ENCODE data around the gene ZNF79. TPM values are rescaled to one million over a fixed set of nuclear protein-coding genes. Genes with fewer than 3 reads are reported as not detected.

ZNF79 gene
- total RNA-seq, 1 donor from 2014 or later = 14.1 TPM

GRCh38 chr9:127390248-127390545 lies 34.0 kb upstream of the ZNF79 start:
- peaks cover 40% of the 10 kb centered on the region for H3K4me1 Mint-ChIP-seq (ENCODE audit: unreplicated experiment)
- H3K4me3 Mint-ChIP-seq = no peak overlapping the region
- no peak for DNase-seq (ENCODE audit: extremely low spot score, unreplicated experiment)
- no peaks in the 10 kb centered on the region for H3K9me3 Mint-ChIP-seq
- no peaks in the 10 kb centered on the region for H3K27me3 Mint-ChIP-seq
- peak overlapping the region; percentile 85 for H3K27ac Mint-ChIP-seq
- TF ChIP-seq CTCF (conservative IDR thresholded peaks at IDR 0.05) = no peak
- no peaks in the 10 kb centered on the region for H3K36me3 Mint-ChIP-seq

- no peaks in the 10 kb centered on the region for H3K9me3 Mint-ChIP-seq
- peaks cover 40% of the 10 kb centered on the region for H3K4me1 Mint-ChIP-seq (ENCODE audit: unreplicated experiment)
- no peaks in the 10 kb centered on the region for H3K36me3 Mint-ChIP-seq
- H3K27me3 Mint-ChIP-seq = no peaks in the 10 kb centered on the region
- H3K27ac Mint-ChIP-seq = peak overlapping the region; percentile 85
- no peak for TF ChIP-seq CTCF (conservative IDR thresholded peaks at IDR 0.05)
- DNase-seq (ENCODE audit: extremely low spot score, unreplicated experiment) = no peak
- H3K4me3 Mint-ChIP-seq = no peak overlapping the region
These were observed 33.6 kb upstream of the ZNF79 start for GRCh38 chr9:127390563-127390962.

GRCh38 chr9:127392166-127392565 lies 32.0 kb upstream of the ZNF79 start:
- H3K36me3 Mint-ChIP-seq = no peaks in the 10 kb centered on the region
- H3K27me3 Mint-ChIP-seq = no peaks in the 10 kb centered on the region
- H3K27ac Mint-ChIP-seq = peak overlapping the region; percentile 72
- no peaks in the 10 kb centered on the region for H3K9me3 Mint-ChIP-seq
- no peak overlapping the region for H3K4me3 Mint-ChIP-seq
- H3K4me1 Mint-ChIP-seq (ENCODE audit: unreplicated experiment) = peaks cover 40% of the 10 kb centered on the region
- no peak for DNase-seq (ENCODE audit: extremely low spot score, unreplicated experiment)
- no peak for TF ChIP-seq CTCF (conservative IDR thresholded peaks at IDR 0.05)

GRCh38 chr9:127392976-127393375 lies 31.2 kb upstream of the ZNF79 start:
- Mint-ChIP-seq H3K27ac (peak overlapping the region; percentile 72), H3K4me1 (ENCODE audit: unreplicated experiment) (peaks cover 39% of the 10 kb centered on the region), H3K4me3 (no peak overlapping the region), H3K36me3 (no peaks in the 10 kb centered on the region), H3K27me3 (no peaks in the 10 kb centered on the region), H3K9me3 (no peaks in the 10 kb centered on the region)
- no peak for DNase-seq (ENCODE audit: extremely low spot score, unreplicated experiment)
- TF ChIP-seq CTCF (conservative IDR thresholded peaks at IDR 0.05) = no peak

GRCh38 chr9:127393645-127394044 lies 30.5 kb upstream of the ZNF79 start:
- Mint-ChIP-seq H3K36me3 (no peaks in the 10 kb centered on the region), H3K27ac (peak overlapping the region; percentile 72), H3K27me3 (no peaks in the 10 kb centered on the region), H3K4me1 (ENCODE audit: unreplicated experiment) (peaks cover 32% of the 10 kb centered on the region), H3K4me3 (peak overlapping the region; percentile 7), H3K9me3 (no peaks in the 10 kb centered on the region)
- peak; percentile 41 for TF ChIP-seq CTCF (conservative IDR thresholded peaks at IDR 0.05)
- no peak for DNase-seq (ENCODE audit: extremely low spot score, unreplicated experiment)

Data from type B pancreatic cell (in vitro differentiated cells).